K562 (cell line): Measurements from ENCODE around the gene CORIN.

Experiments used
- EZH2 ChIP-seq: IDR thresholded peaks from 2 replicates; pipeline ENCODE4 v1.6.1; 2012; ENCODE audit warnings: low read depth, mild to moderate bottlenecking, inconsistent platforms, low read length, borderline replicate concordance
- POLR2A ChIP-seq: fragments of 450-650 bp; conservative IDR thresholded peaks from 2 replicates; pipeline ENCODE4 v1.6.1; 2016
- SMC3 ChIP-seq: conservative IDR thresholded peaks from 2 replicates; pipeline ENCODE4 v1.6.1; 2011; ENCODE audit warnings: low read depth, low read length, improper control_type of control experiment; ENCODE audit not compliant: insufficient read depth
- U2AF2 ChIP-seq: fragments of 200-400 bp; formaldehyde crosslinking; optimal IDR thresholded peaks from 2 replicates; pipeline ENCODE3; 2017; ENCODE audit warnings: low read depth, mild to moderate bottlenecking, low read length
- ZNF24 ChIP-seq: fragments of 450-650 bp; IDR thresholded peaks from 2 replicates; pipeline ENCODE4 v1.6.1; 2016
- TF ChIP-seq, protein P1 (sequence below): sonication (generic); formaldehyde crosslinking; IDR thresholded peaks from 2 replicates; pipeline ENCODE4 v1.8.1; 2023; ENCODE audit warnings: mild to moderate bottlenecking, missing genetic modification reagents
- TF ChIP-seq, protein P2 (sequence below): fragments of 250-450 bp; sonication (Bioruptor Pico); IDR thresholded peaks from 2 replicates; pipeline ENCODE4 v1.5.0; 2020; ENCODE audit warnings: mild to moderate bottlenecking, borderline replicate concordance
- TF ChIP-seq, protein P3 (sequence below), 3 experiments: IDR thresholded peaks in 2 of 3; conservative IDR thresholded peaks in 1 of 3; 2 replicates each; pipeline ENCODE4 v1.5.1; 2011 to 2012; ENCODE audit warnings: low read length in 3 of 3, mild to moderate bottlenecking in 3 of 3, control low read depth in 2 of 3, improper control_type of control experiment in 1 of 3, inconsistent platforms in 1 of 3, low read depth in 1 of 3, mixed read lengths in 1 of 3, moderate library complexity in 1 of 3; ENCODE audit not compliant: insufficient read depth in 2 of 3

DNA sequence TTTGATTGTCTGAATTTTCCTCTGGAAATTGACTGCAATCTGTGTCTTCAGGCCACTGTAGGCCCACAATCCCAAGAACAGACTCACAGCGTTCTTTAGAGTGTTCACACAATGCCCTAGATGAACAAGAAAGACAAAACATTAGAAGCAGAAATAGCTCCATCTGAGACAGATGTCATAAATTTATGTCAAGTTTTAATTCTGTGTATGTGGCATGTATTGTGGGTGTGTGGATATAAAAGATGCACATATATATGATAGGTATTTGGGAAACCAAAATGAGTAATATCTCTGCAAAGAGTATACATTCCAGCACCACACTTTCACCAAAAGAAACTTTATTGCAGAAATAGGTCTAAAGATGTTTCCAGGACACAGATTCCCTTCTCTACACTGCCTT, 176.1 kb downstream of the CORIN start:
- TF ChIP-seq U2AF2 = no peak
- no peak for TF ChIP-seq SMC3
- TF ChIP-seq, protein P1, sequence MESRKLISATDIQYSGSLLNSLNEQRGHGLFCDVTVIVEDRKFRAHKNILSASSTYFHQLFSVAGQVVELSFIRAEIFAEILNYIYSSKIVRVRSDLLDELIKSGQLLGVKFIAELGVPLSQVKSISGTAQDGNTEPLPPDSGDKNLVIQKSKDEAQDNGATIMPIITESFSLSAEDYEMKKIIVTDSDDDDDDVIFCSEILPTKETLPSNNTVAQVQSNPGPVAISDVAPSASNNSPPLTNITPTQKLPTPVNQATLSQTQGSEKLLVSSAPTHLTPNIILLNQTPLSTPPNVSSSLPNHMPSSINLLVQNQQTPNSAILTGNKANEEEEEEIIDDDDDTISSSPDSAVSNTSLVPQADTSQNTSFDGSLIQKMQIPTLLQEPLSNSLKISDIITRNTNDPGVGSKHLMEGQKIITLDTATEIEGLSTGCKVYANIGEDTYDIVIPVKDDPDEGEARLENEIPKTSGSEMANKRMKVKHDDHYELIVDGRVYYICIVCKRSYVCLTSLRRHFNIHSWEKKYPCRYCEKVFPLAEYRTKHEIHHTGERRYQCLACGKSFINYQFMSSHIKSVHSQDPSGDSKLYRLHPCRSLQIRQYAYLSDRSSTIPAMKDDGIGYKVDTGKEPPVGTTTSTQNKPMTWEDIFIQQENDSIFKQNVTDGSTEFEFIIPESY (CRISPR knock-in tag) = no peak
- TF ChIP-seq, protein P2, sequence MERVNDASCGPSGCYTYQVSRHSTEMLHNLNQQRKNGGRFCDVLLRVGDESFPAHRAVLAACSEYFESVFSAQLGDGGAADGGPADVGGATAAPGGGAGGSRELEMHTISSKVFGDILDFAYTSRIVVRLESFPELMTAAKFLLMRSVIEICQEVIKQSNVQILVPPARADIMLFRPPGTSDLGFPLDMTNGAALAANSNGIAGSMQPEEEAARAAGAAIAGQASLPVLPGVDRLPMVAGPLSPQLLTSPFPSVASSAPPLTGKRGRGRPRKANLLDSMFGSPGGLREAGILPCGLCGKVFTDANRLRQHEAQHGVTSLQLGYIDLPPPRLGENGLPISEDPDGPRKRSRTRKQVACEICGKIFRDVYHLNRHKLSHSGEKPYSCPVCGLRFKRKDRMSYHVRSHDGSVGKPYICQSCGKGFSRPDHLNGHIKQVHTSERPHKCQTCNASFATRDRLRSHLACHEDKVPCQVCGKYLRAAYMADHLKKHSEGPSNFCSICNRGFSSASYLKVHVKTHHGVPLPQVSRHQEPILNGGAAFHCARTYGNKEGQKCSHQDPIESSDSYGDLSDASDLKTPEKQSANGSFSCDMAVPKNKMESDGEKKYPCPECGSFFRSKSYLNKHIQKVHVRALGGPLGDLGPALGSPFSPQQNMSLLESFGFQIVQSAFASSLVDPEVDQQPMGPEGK = no peak
- TF ChIP-seq, protein P3, sequence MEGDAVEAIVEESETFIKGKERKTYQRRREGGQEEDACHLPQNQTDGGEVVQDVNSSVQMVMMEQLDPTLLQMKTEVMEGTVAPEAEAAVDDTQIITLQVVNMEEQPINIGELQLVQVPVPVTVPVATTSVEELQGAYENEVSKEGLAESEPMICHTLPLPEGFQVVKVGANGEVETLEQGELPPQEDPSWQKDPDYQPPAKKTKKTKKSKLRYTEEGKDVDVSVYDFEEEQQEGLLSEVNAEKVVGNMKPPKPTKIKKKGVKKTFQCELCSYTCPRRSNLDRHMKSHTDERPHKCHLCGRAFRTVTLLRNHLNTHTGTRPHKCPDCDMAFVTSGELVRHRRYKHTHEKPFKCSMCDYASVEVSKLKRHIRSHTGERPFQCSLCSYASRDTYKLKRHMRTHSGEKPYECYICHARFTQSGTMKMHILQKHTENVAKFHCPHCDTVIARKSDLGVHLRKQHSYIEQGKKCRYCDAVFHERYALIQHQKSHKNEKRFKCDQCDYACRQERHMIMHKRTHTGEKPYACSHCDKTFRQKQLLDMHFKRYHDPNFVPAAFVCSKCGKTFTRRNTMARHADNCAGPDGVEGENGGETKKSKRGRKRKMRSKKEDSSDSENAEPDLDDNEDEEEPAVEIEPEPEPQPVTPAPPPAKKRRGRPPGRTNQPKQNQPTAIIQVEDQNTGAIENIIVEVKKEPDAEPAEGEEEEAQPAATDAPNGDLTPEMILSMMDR (IDR thresholded peaks at IDR 0.05 in 2 of 3, conservative IDR thresholded peaks at IDR 0.05 in 1 of 3; ENCODE audit: insufficient read depth in 2 of 3, low read depth in 1 of 3, low read length in 3 of 3) = no peak
- TF ChIP-seq ZNF24 = no peak
- no peak for TF ChIP-seq EZH2
- no peak for TF ChIP-seq POLR2A
